Heart right ventricle (tissue), 12 donors: ENCODE results near the gene LILRB5. TPM values are rescaled to one million over a fixed set of nuclear protein-coding genes. Genes with fewer than 3 reads are reported as not detected.

Experiments
- microRNA-seq, 2 donors: library from miRNA; unstranded; fragments of <30 nt; microRNA quantifications; one replicate each; pipeline ENCODE4 v1.2.0, GENCODE V29; 2021
- polyA plus RNA-seq, 2 donors: library from polyadenylated mRNA; stranded (reverse); fragments of 200-250 nt; gene quantifications; one replicate each; pipeline ENCODE4 v1.2.3, GENCODE V29; 2013
- total RNA-seq, 10 donors: library from RNA; stranded (reverse); fragmentation: NEBNext Ultra II Directional in 3 of 10; extraction: Animal tissue kit (Norgen Biotek cat#: 25700) in 3 of 10; gene quantifications; one replicate each; pipeline versions ENCODE4 v1.2.1 to v1.2.4, GENCODE V29; 2021 to 2023
- donor health status: ischemic (EF 13 %, LVEDD 7.1; RV severe dilation, severe dysfunction).
- donor health status: healthy with polysubstance abuse.
- donor health status: DM: no; HTN: yes; CAD: no.
- donor health status: DM: no; HTN: no; CAD: no.
- donor health status: ischemic (EF 25% LVEDD 6.9; RV normal size, moderate dysfunction).
- donor health status: ischemic (EF 25% LVEDD 5.7; RV mildly dilated, moderate dysfunction).
- donor health status: healthy.
- donor health status: nonischemic (EF 11% LVEDD 7.7; RV severe dilation, severe dysfunction).
- donor health status: DM: yes; HTN: yes; CAD: no.
- donor health status: PGD.
- donor health status: ischemic (EF 29% LVEDD 5.4; RV normal size, mild dysfunction).
- donor health status: nonischemic (EF 23%, LVEDD 6.1; RV moderate dilation, normal function).

The LILRB5 gene
- total and polyA plus RNA-seq, 12 donors: 1.6 to 10.6 (median 3.2) TPM

Small RNA genes within 50 kb of the gene (microRNA-seq; reads per million reads assigned to microRNA genes)
- gene MIR4752: 0 reads per million in 2 donors

Other genes with a start within 250 kb of the LILRB5 start
- under 1 TPM in 2 of 10 donors, not detected in 8; 0.33 to 0.60 TPM for gene VSTM1, start 193.4 kb downstream of the LILRB5 start, total RNA-seq
- not detected for gene VSTM1, start 193.4 kb downstream of the LILRB5 start, polyA plus RNA-seq
- not detected for gene TARM1, start 175.9 kb downstream of the LILRB5 start, total RNA-seq
- not detected for gene TARM1, start 175.9 kb downstream of the LILRB5 start, polyA plus RNA-seq
- 1 to 10 TPM in 3 of 10 donors, under 1 TPM in 6, not detected in 1; 0.23 to 5.3 (median 0.40) TPM for gene OSCAR, start 156.5 kb downstream of the LILRB5 start, total RNA-seq
- 1 to 10 TPM in 1 of 2 donors, under 1 TPM in 1; 0.22 to 1.0 TPM for gene OSCAR, start 156.5 kb downstream of the LILRB5 start, polyA plus RNA-seq
- gene NDUFA3, start 154.4 kb downstream of the LILRB5 start, total RNA-seq: 100 to 1,000 TPM; 239 to 518 (median 360) TPM
- 1,000 to 10,000 TPM in 1 of 2 donors, 100 to 1,000 TPM in 1; 335 to 3,395 TPM for gene NDUFA3, start 154.4 kb downstream of the LILRB5 start, polyA plus RNA-seq
- gene TFPT, start 141.6 kb downstream of the LILRB5 start, total RNA-seq: 10 to 100 TPM; 11.0 to 16.8 (median 12.9) TPM
- 10 to 100 TPM; 26.0 to 33.8 TPM for gene TFPT, start 141.6 kb downstream of the LILRB5 start, polyA plus RNA-seq
- gene PRPF31, start 141.5 kb downstream of the LILRB5 start, total RNA-seq: 10 to 100 TPM; 35.9 to 46.4 (median 43.0) TPM
- gene PRPF31, start 141.5 kb downstream of the LILRB5 start, polyA plus RNA-seq: 10 to 100 TPM; 52.1 to 52.8 TPM
- gene CNOT3, start 119.5 kb downstream of the LILRB5 start, total RNA-seq: 10 to 100 TPM; 16.0 to 25.9 (median 20.9) TPM
- gene CNOT3, start 119.5 kb downstream of the LILRB5 start, polyA plus RNA-seq: 10 to 100 TPM; 14.5 to 27.8 TPM
- 1 to 10 TPM; 5.4 to 8.4 (median 6.9) TPM for gene LENG1, start 97.6 kb downstream of the LILRB5 start, total RNA-seq
- 10 to 100 TPM; 14.6 to 16.9 TPM for gene LENG1, start 97.6 kb downstream of the LILRB5 start, polyA plus RNA-seq
- 1 to 10 TPM in 9 of 10 donors, under 1 TPM in 1; 0.59 to 5.5 (median 2.1) TPM for gene TMC4, start 84.1 kb downstream of the LILRB5 start, total RNA-seq
- 10 to 100 TPM in 1 of 2 donors, 1 to 10 TPM in 1; 1.6 to 11.6 TPM for gene TMC4, start 84.1 kb downstream of the LILRB5 start, polyA plus RNA-seq
- gene MBOAT7, start 67.7 kb downstream of the LILRB5 start, total RNA-seq: 10 to 100 TPM; 12.3 to 29.4 (median 15.5) TPM
- gene MBOAT7, start 67.7 kb downstream of the LILRB5 start, polyA plus RNA-seq: 10 to 100 TPM in 1 of 2 donors, 1 to 10 TPM in 1; 7.7 to 17.0 TPM
- 10 to 100 TPM; 12.1 to 24.0 (median 19.3) TPM for gene TSEN34, start 66.0 kb downstream of the LILRB5 start, total RNA-seq
- 10 to 100 TPM in 1 of 2 donors, 1 to 10 TPM in 1; 5.6 to 38.0 TPM for gene TSEN34, start 66.0 kb downstream of the LILRB5 start, polyA plus RNA-seq
- gene RPS9, start 56.4 kb downstream of the LILRB5 start, total RNA-seq: 100 to 1,000 TPM; 550 to 734 (median 603) TPM
- 1,000 to 10,000 TPM; 1,335 to 2,571 TPM for gene RPS9, start 56.4 kb downstream of the LILRB5 start, polyA plus RNA-seq
- 10 to 100 TPM in 1 of 10 donors, 1 to 10 TPM in 6, under 1 TPM in 3; 0.71 to 18.3 (median 2.0) TPM for gene LILRB3, start 34.3 kb downstream of the LILRB5 start, total RNA-seq
- gene LILRB3, start 34.3 kb downstream of the LILRB5 start, polyA plus RNA-seq: 1 to 10 TPM; 2.5 TPM
- 1 to 10 TPM in 6 of 10 donors, under 1 TPM in 3, not detected in 1; 0.48 to 9.4 (median 1.3) TPM for gene LILRA6, start 14.5 kb downstream of the LILRB5 start, total RNA-seq
- gene LILRA6, start 14.5 kb downstream of the LILRB5 start, polyA plus RNA-seq: 1 to 10 TPM; 1.1 to 1.5 TPM
- gene LILRB2, start 23.8 kb upstream of the LILRB5 start, total RNA-seq: 10 to 100 TPM in 1 of 10 donors, 1 to 10 TPM in 9; 1.1 to 20.1 (median 2.0) TPM
- 1 to 10 TPM; 2.6 to 2.8 TPM for gene LILRB2, start 23.8 kb upstream of the LILRB5 start, polyA plus RNA-seq
- 1 to 10 TPM in 6 of 10 donors, under 1 TPM in 4; 0.26 to 8.5 (median 1.3) TPM for gene LILRA5, start 55.9 kb upstream of the LILRB5 start, total RNA-seq
- gene LILRA5, start 55.9 kb upstream of the LILRB5 start, polyA plus RNA-seq: 1 to 10 TPM in 1 of 2 donors, under 1 TPM in 1; 0.37 to 3.7 TPM
- gene LILRA4, start 81.9 kb upstream of the LILRB5 start, total RNA-seq: 1 to 10 TPM in 1 of 10 donors, not detected in 9; 1.6 TPM
- gene LILRA4, start 81.9 kb upstream of the LILRB5 start, polyA plus RNA-seq: not detected
- gene LAIR1, start 107.7 kb upstream of the LILRB5 start, total RNA-seq: 10 to 100 TPM in 2 of 10 donors, 1 to 10 TPM in 8; 2.1 to 36.3 (median 4.1) TPM
- 1 to 10 TPM; 5.1 to 5.3 TPM for gene LAIR1, start 107.7 kb upstream of the LILRB5 start, polyA plus RNA-seq
- gene TTYH1, start 158.2 kb upstream of the LILRB5 start, total RNA-seq: 1 to 10 TPM in 5 of 10 donors, under 1 TPM in 5; 0.37 to 4.3 (median 1.0) TPM
- gene TTYH1, start 158.2 kb upstream of the LILRB5 start, polyA plus RNA-seq: 1 to 10 TPM; 1.8 to 3.1 TPM
- 10 to 100 TPM; 45.5 to 76.2 (median 56.8) TPM for gene LENG8, start 191.9 kb upstream of the LILRB5 start, total RNA-seq
- gene LENG8, start 191.9 kb upstream of the LILRB5 start, polyA plus RNA-seq: 100 to 1,000 TPM in 1 of 2 donors, 10 to 100 TPM in 1; 34.3 to 194 TPM
- 1 to 10 TPM; 1.0 to 4.2 (median 1.5) TPM for gene LENG9, start 206.5 kb upstream of the LILRB5 start, total RNA-seq
- gene LENG9, start 206.5 kb upstream of the LILRB5 start, polyA plus RNA-seq: 1 to 10 TPM; 1.6 to 2.6 TPM
- 10 to 100 TPM in 5 of 10 donors, 1 to 10 TPM in 5; 5.3 to 22.8 (median 9.7) TPM for gene CDC42EP5, start 216.0 kb upstream of the LILRB5 start, total RNA-seq
- gene CDC42EP5, start 216.0 kb upstream of the LILRB5 start, polyA plus RNA-seq: 10 to 100 TPM; 11.2 to 21.9 TPM
- 1 to 10 TPM in 1 of 10 donors, under 1 TPM in 1, not detected in 8; 0.76 to 2.5 TPM for gene LAIR2, start 245.6 kb upstream of the LILRB5 start, total RNA-seq
- gene LAIR2, start 245.6 kb upstream of the LILRB5 start, polyA plus RNA-seq: not detected